ENCODE data around the gene ATP6AP1.

The ATP6AP1 gene

GRCh38 chrX:154428176-154429171, at the start of gene ATP6AP1:
Gene ATP6AP1 (plus strand): TSS chrX:154428677. CDS start chrX:154428693, 16 bp downstream.
- H3K27me3 ChIP-seq (replicated peaks), result no peaks in the 10 kb centered on the region
- peak; percentile 93 for DNase-seq
- in situ Hi-C loops (cut with HindIII; ENCODE audit: low pct_ligation_motif_present, low sequenced_read_pairs), result no loop called here
- H3K4me3 ChIP-seq (ENCODE audit: low read depth, low read length), result peak within 1 kb of the TSS; percentile 70
- peaks cover 6% of the 10 kb centered on the region for H3K36me3 ChIP-seq (replicated peaks)
- H3K27ac ChIP-seq, result peak within 1 kb of the TSS; percentile 11
- no peak for TF ChIP-seq CTCF (IDR thresholded peaks at IDR 0.05; ENCODE audit: low read depth, low read length, missing control alignments)

- H3K36me3 ChIP-seq (replicated peaks), result no peaks in the 10 kb centered on the region
- H3K27ac ChIP-seq, result peak within 1 kb of the TSS; percentile 98
- H3K27me3 ChIP-seq (replicated peaks), result no peaks in the 10 kb centered on the region
- in situ Hi-C loops (cut with HindIII; ENCODE audit: low pct_ligation_motif_present, low sequenced_read_pairs), result no loop called here
- peak within 1 kb of the TSS; percentile 70 for H3K4me3 ChIP-seq (ENCODE audit: low read depth, low read length)
- peak; percentile 95 for DNase-seq
- TF ChIP-seq CTCF (IDR thresholded peaks at IDR 0.05; ENCODE audit: low read depth, low read length, missing control alignments), result no peak
Measured at GRCh38 chrX:154378799-154379568, 49.5 kb upstream of the ATP6AP1 start, which contains the start of gene EMD. Gene EMD (plus strand): TSS chrX:154379295. CDS start chrX:154379485, 190 bp downstream.

DNA sequence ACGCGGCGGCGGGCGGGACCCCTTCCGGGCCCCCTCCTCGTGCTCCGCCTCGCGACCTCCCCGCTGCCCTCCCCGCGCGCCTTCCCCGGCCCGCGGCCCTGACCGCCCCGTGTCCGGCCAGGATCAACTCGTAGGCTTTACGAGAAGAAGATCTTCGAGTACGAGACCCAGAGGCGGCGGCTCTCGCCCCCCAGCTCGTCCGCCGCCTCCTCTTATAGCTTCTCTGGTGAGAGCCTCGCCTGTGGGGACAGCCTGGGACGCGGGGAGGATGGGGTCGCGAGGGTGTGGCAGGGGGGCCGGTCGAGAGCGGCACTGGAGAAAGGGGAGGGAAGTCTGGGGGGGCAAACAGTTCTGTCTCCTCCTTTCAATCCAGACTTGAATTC, 48.9 kb upstream of the ATP6AP1 start:
- no peak for DNase-seq
- H3K4me3 ChIP-seq (ENCODE audit: low read depth, low read length), result peak overlapping the region; percentile 70
- H3K36me3 ChIP-seq (replicated peaks), result no peaks in the 10 kb centered on the region
- peak overlapping the region; percentile 98 for H3K27ac ChIP-seq
- TF ChIP-seq CTCF (IDR thresholded peaks at IDR 0.05; ENCODE audit: low read depth, low read length, missing control alignments), result no peak
- in situ Hi-C loops (cut with HindIII; ENCODE audit: low pct_ligation_motif_present, low sequenced_read_pairs), result no loop called here
- no peaks in the 10 kb centered on the region for H3K27me3 ChIP-seq (replicated peaks)

- peak overlapping the region; percentile 70 for H3K4me3 ChIP-seq (ENCODE audit: low read depth, low read length)
- peak overlapping the region; percentile 98 for H3K27ac ChIP-seq
- no peaks in the 10 kb centered on the region for H3K36me3 ChIP-seq (replicated peaks)
- no peaks in the 10 kb centered on the region for H3K27me3 ChIP-seq (replicated peaks)
- TF ChIP-seq CTCF (IDR thresholded peaks at IDR 0.05; ENCODE audit: low read depth, low read length, missing control alignments), result no peak
- in situ Hi-C loops (cut with HindIII; ENCODE audit: low pct_ligation_motif_present, low sequenced_read_pairs), result no loop called here
- DNase-seq, result no peak
Measured at GRCh38 chrX:154380153-154380552, 48.3 kb upstream of the ATP6AP1 start.

DNA sequence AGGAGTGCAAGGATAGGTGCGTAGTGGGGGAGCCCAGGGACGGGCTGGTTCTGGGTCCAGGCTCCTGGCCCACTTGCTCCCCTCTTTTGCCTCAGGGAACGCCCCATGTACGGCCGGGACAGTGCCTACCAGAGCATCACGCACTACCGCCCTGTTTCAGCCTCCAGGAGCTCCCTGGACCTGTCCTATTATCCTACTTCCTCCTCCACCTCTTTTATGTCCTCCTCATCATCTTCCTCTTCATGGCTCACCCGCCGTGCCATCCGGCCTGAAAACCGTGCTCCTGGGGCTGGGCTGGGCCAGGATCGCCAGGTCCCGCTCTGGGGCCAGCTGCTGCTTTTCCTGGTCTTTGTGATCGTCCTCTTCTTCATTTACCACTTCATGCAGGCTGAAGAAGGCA, 47.7 kb upstream of the ATP6AP1 start:
- H3K27ac ChIP-seq, result no peak overlapping the region
- no peak for DNase-seq
- no peak for TF ChIP-seq CTCF (IDR thresholded peaks at IDR 0.05; ENCODE audit: low read depth, low read length, missing control alignments)
- no peaks in the 10 kb centered on the region for H3K36me3 ChIP-seq (replicated peaks)
- in situ Hi-C loops (cut with HindIII; ENCODE audit: low pct_ligation_motif_present, low sequenced_read_pairs), result no loop called here
- no peak overlapping the region for H3K4me3 ChIP-seq (ENCODE audit: low read depth, low read length)
- H3K27me3 ChIP-seq (replicated peaks), result no peaks in the 10 kb centered on the region

Data from brain microvascular endothelial cell (primary cell).